GM21717 (cell line): ENCODE results near the gene CACNB4.
"Not testable (repeated sequence)": the region's sequence is repeated elsewhere in the genome, so short reads cannot be mapped to it uniquely, and the experiment has no call there.

Source experiments
- ATAC-seq: cut with Tn5 transposase; IDR thresholded peaks from one replicate; pipeline ENCODE4 v1.9.1; 2021; ENCODE audit warnings: mild to moderate bottlenecking, moderate library complexity; ENCODE audit not compliant: unreplicated experiment

CACNB4 gene

GRCh38 chr2:151914989-151915628, 183.7 kb downstream of the CACNB4 start:
- ATAC-seq, result no peak

GRCh38 chr2:151908204-151908882, 190.5 kb downstream of the CACNB4 start:
- no peak for ATAC-seq

- no peak for ATAC-seq
Measured at GRCh38 chr2:151907286-151908203, 191.3 kb downstream of the CACNB4 start.

- peak; percentile 19 for ATAC-seq
Measured at GRCh38 chr2:151906633-151906998, 192.2 kb downstream of the CACNB4 start.

GRCh38 chr2:151905963-151906632, 192.7 kb downstream of the CACNB4 start:
- ATAC-seq, result peak; percentile 76

GRCh38 chr2:151904807-151905206, 194.0 kb downstream of the CACNB4 start:
- no peak for ATAC-seq

- no peak for ATAC-seq
Measured at GRCh38 chr2:151904021-151904420, 194.8 kb downstream of the CACNB4 start.

- no peak for ATAC-seq
Measured at GRCh38 chr2:151902829-151903228, 196.0 kb downstream of the CACNB4 start.

GRCh38 chr2:151900331-151900730, 198.5 kb downstream of the CACNB4 start:
- ATAC-seq, result no peak

- no peak for ATAC-seq
Measured at GRCh38 chr2:151899156-151899555, 199.7 kb downstream of the CACNB4 start.

GRCh38 chr2:151891566-151892194, 207.2 kb downstream of the CACNB4 start:
- ATAC-seq, result no peak

- ATAC-seq, result no peak
Measured at GRCh38 chr2:151887164-151887563, 211.7 kb downstream of the CACNB4 start.

GRCh38 chr2:151886241-151886640, 212.6 kb downstream of the CACNB4 start:
- no peak for ATAC-seq

GRCh38 chr2:151882786-151883445, 215.9 kb downstream of the CACNB4 start:
- ATAC-seq, result no peak

GRCh38 chr2:151881342-151881741, 217.5 kb downstream of the CACNB4 start:
- no peak for ATAC-seq

- no peak for ATAC-seq
Measured at GRCh38 chr2:151880586-151880985, 218.3 kb downstream of the CACNB4 start.

GRCh38 chr2:151878655-151879563, 219.9 kb downstream of the CACNB4 start:
- peak; percentile 59 for ATAC-seq

- ATAC-seq, result no peak
Measured at GRCh38 chr2:151878204-151878603, 220.6 kb downstream of the CACNB4 start.

GRCh38 chr2:151875631-151876030, 223.2 kb downstream of the CACNB4 start:
- ATAC-seq, result not testable (repeated sequence)
